Measurements from ENCODE around the gene CPA2.
"Not testable (repeated sequence)": the region's sequence is repeated elsewhere in the genome, so short reads cannot be mapped to it uniquely, and the experiment has no call there.

Gene CPA2

DNA sequence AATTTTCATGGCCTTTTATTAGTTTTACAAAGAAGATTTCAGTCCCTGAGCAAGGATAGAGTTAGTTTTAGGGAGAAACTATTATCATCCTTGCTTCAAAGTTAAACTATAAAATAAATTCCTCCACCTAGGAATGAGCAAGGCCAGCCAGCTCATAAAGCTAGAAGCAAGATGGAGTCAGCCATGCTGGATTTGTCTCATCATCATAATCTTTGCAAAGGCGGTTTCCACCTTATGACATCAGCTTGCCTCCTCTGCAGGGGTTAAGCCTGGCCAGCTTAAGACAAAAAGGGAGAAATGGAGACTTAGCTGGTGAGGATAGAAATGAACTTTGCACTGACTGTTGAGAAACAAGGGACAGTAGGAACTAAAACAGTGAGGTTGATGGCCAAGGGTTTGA lies 40.3 kb upstream of the CPA2 start:
- TF ChIP-seq, protein P1, sequence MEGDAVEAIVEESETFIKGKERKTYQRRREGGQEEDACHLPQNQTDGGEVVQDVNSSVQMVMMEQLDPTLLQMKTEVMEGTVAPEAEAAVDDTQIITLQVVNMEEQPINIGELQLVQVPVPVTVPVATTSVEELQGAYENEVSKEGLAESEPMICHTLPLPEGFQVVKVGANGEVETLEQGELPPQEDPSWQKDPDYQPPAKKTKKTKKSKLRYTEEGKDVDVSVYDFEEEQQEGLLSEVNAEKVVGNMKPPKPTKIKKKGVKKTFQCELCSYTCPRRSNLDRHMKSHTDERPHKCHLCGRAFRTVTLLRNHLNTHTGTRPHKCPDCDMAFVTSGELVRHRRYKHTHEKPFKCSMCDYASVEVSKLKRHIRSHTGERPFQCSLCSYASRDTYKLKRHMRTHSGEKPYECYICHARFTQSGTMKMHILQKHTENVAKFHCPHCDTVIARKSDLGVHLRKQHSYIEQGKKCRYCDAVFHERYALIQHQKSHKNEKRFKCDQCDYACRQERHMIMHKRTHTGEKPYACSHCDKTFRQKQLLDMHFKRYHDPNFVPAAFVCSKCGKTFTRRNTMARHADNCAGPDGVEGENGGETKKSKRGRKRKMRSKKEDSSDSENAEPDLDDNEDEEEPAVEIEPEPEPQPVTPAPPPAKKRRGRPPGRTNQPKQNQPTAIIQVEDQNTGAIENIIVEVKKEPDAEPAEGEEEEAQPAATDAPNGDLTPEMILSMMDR (conservative IDR thresholded peaks at IDR 0.05; ENCODE audit: low read depth): no peak
- DNase-seq (ENCODE audit: low spot score): no peak
- CTCF ChIA-PET: no interaction called here
- POLR2A ChIA-PET (ENCODE audit: low non-redundant PET): no interaction called here
- H3K27ac ChIP-seq: no peak overlapping the region

DNA sequence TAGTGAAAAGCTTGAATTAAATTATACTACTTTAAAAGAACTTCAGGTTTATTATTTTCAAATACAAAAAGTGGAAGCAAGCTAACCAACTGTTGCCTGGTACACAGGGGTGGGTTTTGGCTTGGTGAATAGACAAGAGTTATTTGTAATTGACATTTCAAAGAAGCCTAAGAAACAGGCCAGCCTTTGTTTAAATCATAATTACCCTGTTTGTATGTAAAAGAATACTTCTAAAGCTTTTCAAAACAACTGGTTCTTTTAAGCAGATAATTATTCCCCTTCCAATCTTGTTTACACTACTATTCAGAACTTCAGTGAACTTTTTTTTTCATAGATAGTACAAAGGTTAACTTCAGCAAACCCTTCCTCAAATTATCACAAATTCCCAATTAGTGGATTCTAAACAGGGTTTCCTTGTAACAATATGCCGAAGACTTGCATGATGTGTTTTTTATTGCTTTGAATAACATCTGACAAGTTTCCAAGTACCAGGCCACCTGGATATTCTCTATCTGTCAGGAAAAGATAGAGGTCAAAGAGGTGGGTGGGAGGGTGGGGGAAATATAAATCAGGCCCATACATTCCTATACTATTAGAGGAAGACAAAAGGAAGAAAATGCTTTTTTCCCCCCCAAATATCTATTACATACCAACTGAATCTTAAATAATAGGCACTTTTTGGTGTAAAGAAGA lies 38.6 kb upstream of the CPA2 start:
- TF ChIP-seq, protein P1 (conservative IDR thresholded peaks at IDR 0.05; ENCODE audit: low read depth): no peak
- DNase-seq (ENCODE audit: low spot score): no peak
- no peak overlapping the region for H3K27ac ChIP-seq
- CTCF ChIA-PET: no interaction called here
- POLR2A ChIA-PET (ENCODE audit: low non-redundant PET): no interaction called here

DNA sequence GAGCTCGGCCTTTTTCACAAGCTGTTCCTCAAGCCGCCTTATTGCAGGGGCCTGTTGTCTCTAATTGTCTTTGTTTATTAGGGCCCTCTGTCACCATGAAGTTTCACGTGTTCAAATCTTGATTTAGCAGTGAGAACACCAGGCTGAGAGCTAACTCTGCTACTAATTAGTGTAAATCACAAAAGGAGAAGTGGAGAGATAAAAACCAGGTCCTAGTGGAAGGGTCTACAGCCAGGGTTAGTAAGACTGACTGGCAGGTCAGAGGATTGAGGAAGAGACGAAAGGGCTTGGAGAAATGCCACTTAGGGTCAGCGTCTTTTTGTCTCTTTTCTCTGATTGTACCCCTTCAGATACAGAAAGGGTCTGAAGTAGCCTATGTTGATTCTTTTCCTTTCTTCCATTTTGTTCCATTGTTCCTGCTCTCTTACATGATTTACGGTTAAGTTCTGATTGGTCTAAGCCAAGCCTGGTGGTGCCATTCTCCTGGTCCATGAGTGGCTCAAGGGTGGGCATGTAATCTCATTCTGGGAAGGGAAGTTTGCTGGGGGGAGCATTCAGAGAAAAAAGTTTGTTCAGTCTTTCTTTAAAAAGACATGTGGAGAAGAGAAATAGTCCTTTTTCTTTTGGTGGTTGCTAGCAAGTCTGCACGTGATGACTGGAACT lies 37.7 kb upstream of the CPA2 start:
- no peak overlapping the region for H3K27ac ChIP-seq
- POLR2A ChIA-PET (ENCODE audit: low non-redundant PET): no interaction called here
- DNase-seq (ENCODE audit: low spot score): no peak
- CTCF ChIA-PET: no interaction called here
- TF ChIP-seq, protein P1 (conservative IDR thresholded peaks at IDR 0.05; ENCODE audit: low read depth): no peak

DNA sequence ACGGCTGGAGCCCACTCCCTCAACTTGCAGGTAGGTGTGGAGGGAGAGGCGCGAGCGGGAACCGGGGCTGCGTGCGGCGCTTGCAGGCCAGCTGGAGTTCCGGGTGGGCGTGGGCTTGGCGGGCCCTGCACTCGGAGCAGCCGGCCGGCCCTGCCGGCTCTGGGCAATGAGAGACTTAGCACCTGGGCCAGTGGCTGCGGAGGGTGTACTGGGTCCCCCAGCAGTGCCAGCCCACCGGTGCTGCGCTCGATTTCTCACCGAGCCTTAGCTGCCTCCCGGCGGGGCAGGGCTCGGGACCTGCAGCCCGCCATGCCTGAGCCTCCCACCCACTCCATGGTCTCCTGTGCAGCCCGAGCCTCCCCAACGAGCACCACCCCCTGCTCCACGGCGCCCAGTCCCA lies 36.7 kb upstream of the CPA2 start:
- POLR2A ChIA-PET (ENCODE audit: low non-redundant PET); DNase-seq (ENCODE audit: low spot score); H3K27ac ChIP-seq; CTCF ChIA-PET: not testable (repeated sequence)

DNA sequence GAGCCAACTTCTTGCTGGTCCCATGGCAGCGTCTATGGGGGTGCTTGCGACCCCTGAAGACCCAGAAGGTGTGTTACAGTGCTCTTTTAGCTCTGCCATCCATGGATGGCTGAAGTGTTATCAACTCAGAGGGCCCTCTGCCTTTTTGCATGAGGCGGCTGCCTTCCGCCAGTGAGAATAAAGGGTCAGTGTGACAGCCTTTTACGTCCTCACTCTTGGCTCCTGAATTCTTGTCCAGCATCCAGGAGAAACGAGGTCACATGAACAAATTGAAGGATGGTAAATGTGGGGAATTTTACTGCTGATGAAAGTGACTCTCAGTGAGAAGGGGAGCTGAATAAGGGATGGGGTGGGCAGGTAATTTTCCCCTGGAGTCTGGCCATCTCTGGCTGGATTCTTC lies 34.9 kb upstream of the CPA2 start:
- TF ChIP-seq, protein P1 (conservative IDR thresholded peaks at IDR 0.05; ENCODE audit: low read depth): no peak
- DNase-seq (ENCODE audit: low spot score): no peak
- ChIA-PET POLR2A (ENCODE audit: low non-redundant PET) (no interaction called here), CTCF (no interaction called here)
- H3K27ac ChIP-seq: no peak overlapping the region

DNA sequence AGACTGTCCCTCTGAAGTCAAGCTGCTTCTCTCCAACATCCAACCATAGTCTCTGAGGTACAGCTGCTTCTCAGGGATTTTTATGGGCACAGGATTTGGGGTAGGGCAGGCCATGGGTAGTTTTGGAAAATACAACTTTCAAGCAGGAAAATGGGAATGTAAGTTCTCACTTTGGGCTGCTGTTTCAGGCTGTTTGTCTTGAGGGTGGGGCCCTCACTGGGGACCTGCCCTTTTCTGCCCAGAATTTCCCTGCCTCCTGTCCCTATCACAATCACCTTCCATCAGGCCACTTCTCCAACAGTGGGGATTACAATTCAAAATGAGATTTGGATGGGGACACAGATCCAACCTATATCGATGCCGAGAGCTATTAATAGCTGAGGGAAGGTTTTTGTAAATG lies 34.5 kb upstream of the CPA2 start:
- DNase-seq (ENCODE audit: low spot score): no peak
- CTCF ChIA-PET: no interaction called here
- POLR2A ChIA-PET (ENCODE audit: low non-redundant PET): no interaction called here
- TF ChIP-seq, protein P1 (conservative IDR thresholded peaks at IDR 0.05; ENCODE audit: low read depth): no peak
- H3K27ac ChIP-seq: no peak overlapping the region

DNA sequence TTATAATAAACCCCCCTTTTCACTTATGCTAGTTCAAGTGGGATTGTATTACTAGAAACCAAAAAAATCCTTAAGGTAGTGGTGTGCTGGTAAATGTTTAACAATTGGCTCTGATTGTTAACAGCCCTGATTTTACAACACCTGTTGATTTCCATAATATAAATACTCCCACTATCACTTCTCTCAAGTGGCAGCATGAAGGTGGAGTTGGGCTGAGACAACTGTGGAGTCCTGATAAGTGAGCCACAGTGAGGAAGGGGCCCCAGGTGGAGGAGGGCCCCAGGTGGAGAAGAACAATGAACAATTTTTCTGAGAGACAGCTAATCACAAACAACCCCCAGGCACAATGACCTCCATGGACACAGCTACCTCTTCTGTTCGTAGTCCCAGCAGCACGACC lies 32.6 kb upstream of the CPA2 start:
- DNase-seq (ENCODE audit: low spot score): no peak
- no peak overlapping the region for H3K27ac ChIP-seq
- ChIA-PET POLR2A (ENCODE audit: low non-redundant PET) (no interaction called here), CTCF (no interaction called here)
- TF ChIP-seq, protein P1 (conservative IDR thresholded peaks at IDR 0.05; ENCODE audit: low read depth): no peak

DNA sequence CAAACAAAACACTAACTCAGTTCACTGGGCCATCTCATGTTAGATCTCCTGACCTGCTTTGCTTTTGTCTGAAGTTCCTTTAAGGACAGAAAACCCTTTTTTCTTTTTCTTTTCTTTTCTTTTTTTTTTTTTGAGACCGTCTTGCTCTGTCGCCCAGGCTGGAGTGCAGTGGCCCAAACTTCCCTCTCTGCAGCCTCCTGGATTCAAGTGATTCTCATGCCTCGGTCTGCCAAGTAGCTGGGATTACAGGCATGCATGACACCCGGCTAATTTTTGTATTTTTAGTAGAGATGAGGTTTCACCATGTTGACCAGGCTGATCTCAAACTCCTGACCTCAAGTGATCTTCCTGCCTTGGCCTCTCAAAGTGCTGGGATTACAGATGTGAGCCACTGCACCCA lies 30.3 kb upstream of the CPA2 start:
- POLR2A ChIA-PET (ENCODE audit: low non-redundant PET); DNase-seq (ENCODE audit: low spot score); CTCF ChIA-PET; H3K27ac ChIP-seq: not testable (repeated sequence)
